Sigmoid colon (tissue), 4 donors: ENCODE results near the gene PVALEF.

Experiments used
- EP300 ChIP-seq, 4 donors: sonication (generic); formaldehyde crosslinking; IDR thresholded peaks; one replicate each; pipeline ENCODE4 v1.6.1; 2017; ENCODE audit warnings: antibody characterized with exemption in 4 of 4
- POLR2A ChIP-seq, 2 donors: fragments of 450-650 bp; IDR thresholded peaks; one replicate each; pipeline ENCODE4 v1.6.1; 2016; ENCODE audit warnings: antibody characterized with exemption in 2 of 2, mild to moderate bottlenecking in 2 of 2, moderate library complexity in 2 of 2
- POLR2AphosphoS5 ChIP-seq, 4 donors: sonication (generic); formaldehyde crosslinking; IDR thresholded peaks; one replicate each; pipeline ENCODE4 v1.6.1; 2017; ENCODE audit warnings: antibody characterized with exemption in 4 of 4
- TF ChIP-seq, protein P1 (sequence below), 4 experiments: fragments of 450-650 bp in 3 of 4; fragments of 200-600 bp in 1 of 4; IDR thresholded peaks; one replicate each; pipeline ENCODE4 v1.5.1; 2016 to 2019; ENCODE audit warnings: antibody characterized with exemption in 4 of 4, mild to moderate bottlenecking in 3 of 4, moderate library complexity in 2 of 4

DNA sequence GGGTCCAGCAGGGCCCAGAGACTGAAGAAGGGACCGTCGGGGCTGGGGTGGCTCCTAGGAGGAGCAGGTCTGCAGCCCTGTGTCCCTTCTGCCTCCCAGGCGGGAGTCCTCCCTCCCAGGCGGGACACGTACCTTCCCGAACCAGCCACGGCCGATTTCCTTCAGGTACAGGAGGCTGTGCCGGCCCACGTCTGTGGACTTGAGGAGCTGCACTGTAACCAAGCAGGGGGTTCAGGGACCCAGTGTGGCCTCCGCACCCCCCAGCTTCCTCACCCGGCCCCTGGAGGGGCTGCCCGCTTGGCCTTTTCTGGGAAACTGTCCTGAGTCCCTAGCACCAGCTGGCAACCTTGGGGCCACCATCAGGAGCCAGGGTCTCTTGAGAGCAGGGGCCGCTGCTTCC, 37.0 kb upstream of the PVALEF start:
- TF ChIP-seq, protein P1, sequence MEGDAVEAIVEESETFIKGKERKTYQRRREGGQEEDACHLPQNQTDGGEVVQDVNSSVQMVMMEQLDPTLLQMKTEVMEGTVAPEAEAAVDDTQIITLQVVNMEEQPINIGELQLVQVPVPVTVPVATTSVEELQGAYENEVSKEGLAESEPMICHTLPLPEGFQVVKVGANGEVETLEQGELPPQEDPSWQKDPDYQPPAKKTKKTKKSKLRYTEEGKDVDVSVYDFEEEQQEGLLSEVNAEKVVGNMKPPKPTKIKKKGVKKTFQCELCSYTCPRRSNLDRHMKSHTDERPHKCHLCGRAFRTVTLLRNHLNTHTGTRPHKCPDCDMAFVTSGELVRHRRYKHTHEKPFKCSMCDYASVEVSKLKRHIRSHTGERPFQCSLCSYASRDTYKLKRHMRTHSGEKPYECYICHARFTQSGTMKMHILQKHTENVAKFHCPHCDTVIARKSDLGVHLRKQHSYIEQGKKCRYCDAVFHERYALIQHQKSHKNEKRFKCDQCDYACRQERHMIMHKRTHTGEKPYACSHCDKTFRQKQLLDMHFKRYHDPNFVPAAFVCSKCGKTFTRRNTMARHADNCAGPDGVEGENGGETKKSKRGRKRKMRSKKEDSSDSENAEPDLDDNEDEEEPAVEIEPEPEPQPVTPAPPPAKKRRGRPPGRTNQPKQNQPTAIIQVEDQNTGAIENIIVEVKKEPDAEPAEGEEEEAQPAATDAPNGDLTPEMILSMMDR (IDR thresholded peaks at IDR 0.05): no peak
- TF ChIP-seq POLR2A (IDR thresholded peaks at IDR 0.05) (no peak), POLR2AphosphoS5 (IDR thresholded peaks at IDR 0.05) (no peak), EP300 (IDR thresholded peaks at IDR 0.05) (no peak)
